ENCODE results near the gene CAPN10. TPM values are rescaled to one million over a fixed set of nuclear protein-coding genes. Genes with fewer than 3 reads are reported as not detected.

The CAPN10 gene
- total RNA-seq, 1 donor from 2014 or later = 54.9 TPM

- intact Hi-C loops (cut with micrococcal nuclease) = no loop called here
Measured at GRCh38 chr2:240647503-240648154, 61.1 kb downstream of the CAPN10 start.

GRCh38 chr2:240648155-240648649 lies 61.7 kb downstream of the CAPN10 start:
- intact Hi-C loops (cut with micrococcal nuclease) = no loop called here

Other genes starting within 250 kb of the CAPN10 start
- 7.6 TPM in 2 replicates for gene GPC1, start 151.1 kb upstream of the CAPN10 start, total RNA-seq
- 33.7 and 35.3 TPM in 2 replicates for gene ANKMY1, start 28.7 kb upstream of the CAPN10 start, total RNA-seq
- gene DUSP28, start 26.4 kb upstream of the CAPN10 start, total RNA-seq = 9.2 and 9.6 TPM in 2 replicates
- gene RNPEPL1, start 18.2 kb upstream of the CAPN10 start, total RNA-seq = 119 and 126 TPM in 2 replicates
- gene GPR35, start 38.7 kb downstream of the CAPN10 start, total RNA-seq = 14.9 and 16.3 TPM in 2 replicates
- not detected in 2 replicates for gene AQP12B, start 96.2 kb downstream of the CAPN10 start, total RNA-seq
- gene AQP12A, start 105.1 kb downstream of the CAPN10 start, total RNA-seq = not detected in 2 replicates
- 0.41 and 0.43 TPM in 2 replicates for gene KIF1A, start 233.5 kb downstream of the CAPN10 start, total RNA-seq